ENCODE measurements around the gene NATD1.

GRCh38 chr17:21196126-21196525 lies 57.1 kb downstream of the NATD1 start:
- TF ChIP-seq ZZZ3 (IDR thresholded peaks at IDR 0.05), result no peak
- TF ChIP-seq IRF2 (CRISPR knock-in tag; IDR thresholded peaks at IDR 0.05), result no peak
- TF ChIP-seq SMARCE1 (IDR thresholded peaks at IDR 0.05), result no peak

Data from K562 (cell line).